BLaER1 (cell line): ENCODE results near the gene ADAM12.

Source experiments
- H3K27ac ChIP-seq: shearing (Covaris generic); formaldehyde crosslinking; 2 replicates; pipeline ENCODE4 v1.8.1; 2022
- H3K27me3 ChIP-seq: shearing (Covaris generic); formaldehyde crosslinking; 2 replicates; pipeline ENCODE4 v1.8.1; 2022
- H3K36me3 ChIP-seq: shearing (Covaris generic); formaldehyde crosslinking; 2 replicates; pipeline ENCODE4 v1.8.1; 2022
- H3K4me1 ChIP-seq: shearing (Covaris generic); formaldehyde crosslinking; 2 replicates; pipeline ENCODE4 v1.8.1; 2022
- H3K4me2 ChIP-seq: shearing (Covaris generic); formaldehyde crosslinking; 2 replicates; pipeline ENCODE4 v1.8.1; 2022
- H3K4me3 ChIP-seq: shearing (Covaris generic); formaldehyde crosslinking; 2 replicates; pipeline ENCODE4 v1.8.1; 2022
- H3K9ac ChIP-seq: shearing (Covaris generic); formaldehyde crosslinking; 2 replicates; pipeline ENCODE4 v1.8.1; 2022
- H3K9me3 ChIP-seq: shearing (Covaris generic); formaldehyde crosslinking; 2 replicates; pipeline ENCODE4 v1.8.1; 2022
- H4K20me1 ChIP-seq: shearing (Covaris generic); formaldehyde crosslinking; 2 replicates; pipeline ENCODE4 v1.8.1; 2022
- Cebpa-rat ChIP-seq: shearing (Covaris generic); IDR thresholded peaks from 2 replicates; pipeline ENCODE4 v1.8.1; 2022

Gene ADAM12

DNA sequence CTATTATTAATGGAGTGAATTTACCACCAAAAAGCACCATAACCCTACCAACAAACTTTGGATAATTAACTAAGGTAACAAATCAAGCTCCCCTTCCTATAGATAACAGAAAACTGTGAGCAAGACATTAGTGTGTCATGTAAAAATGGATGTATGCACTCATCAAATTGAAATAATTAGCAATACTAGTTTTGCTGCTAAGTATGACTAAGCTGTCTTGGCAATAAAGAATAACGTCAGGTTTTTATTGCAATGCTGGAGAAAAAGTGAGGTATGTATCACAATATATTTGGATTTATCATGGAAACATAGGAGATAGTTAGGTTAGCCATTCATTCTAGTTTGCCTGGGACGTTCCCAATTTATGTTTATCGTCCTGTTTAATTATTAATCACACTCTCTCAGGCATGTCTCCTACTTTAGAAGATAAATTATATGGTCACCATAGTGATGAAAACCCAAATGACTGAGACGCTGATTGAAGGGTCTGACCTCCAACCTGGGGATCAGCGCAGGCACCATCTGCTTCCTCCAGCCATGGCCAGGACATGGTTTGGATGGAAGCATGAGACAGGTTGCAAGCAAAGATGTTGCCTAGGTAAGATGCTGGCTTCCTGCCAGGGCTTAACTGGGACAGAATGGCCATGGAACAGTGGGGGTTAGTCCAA lies 366.3 kb downstream of the ADAM12 start:
- no peak overlapping the region for H3K27ac ChIP-seq
- H4K20me1 ChIP-seq, result no peaks in the 10 kb centered on the region
- H3K27me3 ChIP-seq, result no peaks in the 10 kb centered on the region
- no peak overlapping the region for H3K4me2 ChIP-seq
- no peaks in the 10 kb centered on the region for H3K4me1 ChIP-seq
- H3K9ac ChIP-seq, result no peak overlapping the region
- no peaks in the 10 kb centered on the region for H3K36me3 ChIP-seq
- TF ChIP-seq Cebpa-rat, result no peak
- no peak overlapping the region for H3K4me3 ChIP-seq
- no peaks in the 10 kb centered on the region for H3K9me3 ChIP-seq

DNA sequence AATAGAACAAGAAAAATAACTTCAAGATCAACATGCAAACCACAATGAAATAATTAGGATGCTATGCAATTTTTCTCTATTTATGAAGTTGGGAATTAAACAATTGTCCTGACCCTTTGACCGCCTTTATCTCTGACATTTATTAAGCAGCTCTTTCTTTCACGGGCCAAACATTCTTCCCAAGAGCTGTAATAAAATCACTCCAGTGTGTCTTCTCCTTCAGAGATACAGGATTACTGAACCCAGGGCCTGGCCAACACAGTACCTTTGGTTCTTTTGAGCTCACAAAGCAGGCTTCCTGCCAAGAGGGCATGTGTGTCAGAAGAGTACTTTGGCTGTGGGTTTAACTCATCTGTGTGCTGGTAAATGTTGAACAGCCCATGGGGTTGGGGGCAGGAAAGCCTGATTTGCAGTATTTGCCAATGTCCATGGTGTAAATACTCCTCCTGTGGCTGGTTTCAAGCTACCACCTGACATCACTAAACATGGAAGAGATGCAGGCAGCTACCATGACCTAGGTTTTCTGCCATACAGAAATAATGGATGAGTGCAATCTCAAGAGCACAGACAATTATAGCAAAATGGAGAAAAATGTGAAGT lies 370.2 kb downstream of the ADAM12 start:
- H3K36me3 ChIP-seq, result no peaks in the 10 kb centered on the region
- no peaks in the 10 kb centered on the region for H3K27me3 ChIP-seq
- H3K9me3 ChIP-seq, result no peaks in the 10 kb centered on the region
- H3K4me3 ChIP-seq, result no peak overlapping the region
- no peak overlapping the region for H3K9ac ChIP-seq
- no peaks in the 10 kb centered on the region for H3K4me1 ChIP-seq
- TF ChIP-seq Cebpa-rat, result no peak
- no peak overlapping the region for H3K4me2 ChIP-seq
- H3K27ac ChIP-seq, result no peak overlapping the region
- H4K20me1 ChIP-seq, result no peaks in the 10 kb centered on the region

DNA sequence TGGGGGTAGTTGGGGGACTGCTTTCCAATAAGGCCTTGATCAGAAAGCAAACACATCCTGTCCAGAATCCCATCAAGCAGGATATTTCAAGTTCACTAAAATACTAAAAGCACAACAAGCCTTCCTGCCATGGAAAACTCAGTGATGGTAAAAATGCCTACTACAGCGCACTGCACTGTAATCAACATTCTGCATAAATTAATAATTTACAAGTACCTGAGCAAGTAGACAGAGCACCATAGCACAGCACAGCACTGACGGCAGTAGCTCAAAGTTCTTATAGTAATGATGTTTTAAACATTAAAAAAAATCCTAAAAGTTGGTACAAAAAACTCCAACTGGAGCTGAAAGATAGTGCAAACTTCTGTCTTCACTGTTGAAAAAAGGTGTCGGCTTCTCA lies 371.4 kb downstream of the ADAM12 start:
- no peaks in the 10 kb centered on the region for H3K27me3 ChIP-seq
- H3K9ac ChIP-seq, result no peak overlapping the region
- H3K27ac ChIP-seq, result no peak overlapping the region
- no peak overlapping the region for H3K4me2 ChIP-seq
- H3K4me1 ChIP-seq, result peaks cover 5% of the 10 kb centered on the region; the same call in 1 of the 2 replicates
- TF ChIP-seq Cebpa-rat, result no peak
- no peak overlapping the region for H3K4me3 ChIP-seq
- H3K36me3 ChIP-seq, result no peaks in the 10 kb centered on the region
- no peaks in the 10 kb centered on the region for H3K9me3 ChIP-seq
- H4K20me1 ChIP-seq, result no peaks in the 10 kb centered on the region

- Histone ChIP-seq H3K36me3 (no peaks in the 10 kb centered on the region), H4K20me1 (no peaks in the 10 kb centered on the region), H3K4me2 (no peak overlapping the region), H3K27me3 (no peaks in the 10 kb centered on the region), H3K4me3 (no peak overlapping the region), H3K4me1 (peaks cover 10% of the 10 kb centered on the region; the same call in 1 of the 2 replicates), H3K9me3 (no peaks in the 10 kb centered on the region), H3K9ac (no peak overlapping the region), H3K27ac (no peak overlapping the region)
- TF ChIP-seq Cebpa-rat, result no peak
Measured at GRCh38 chr10:126016156-126016805, 372.0 kb downstream of the ADAM12 start.

GRCh38 chr10:126015413-126015812 lies 372.9 kb downstream of the ADAM12 start:
- no peaks in the 10 kb centered on the region for H3K36me3 ChIP-seq
- no peak for TF ChIP-seq Cebpa-rat
- H3K27ac ChIP-seq, result no peak overlapping the region
- H3K9ac ChIP-seq, result no peak overlapping the region
- no peak overlapping the region for H3K4me2 ChIP-seq
- H3K9me3 ChIP-seq, result no peaks in the 10 kb centered on the region
- H3K4me3 ChIP-seq, result no peak overlapping the region
- no peaks in the 10 kb centered on the region for H3K27me3 ChIP-seq
- peaks cover 10% of the 10 kb centered on the region; the same call in 1 of the 2 replicates for H3K4me1 ChIP-seq
- no peaks in the 10 kb centered on the region for H4K20me1 ChIP-seq

DNA sequence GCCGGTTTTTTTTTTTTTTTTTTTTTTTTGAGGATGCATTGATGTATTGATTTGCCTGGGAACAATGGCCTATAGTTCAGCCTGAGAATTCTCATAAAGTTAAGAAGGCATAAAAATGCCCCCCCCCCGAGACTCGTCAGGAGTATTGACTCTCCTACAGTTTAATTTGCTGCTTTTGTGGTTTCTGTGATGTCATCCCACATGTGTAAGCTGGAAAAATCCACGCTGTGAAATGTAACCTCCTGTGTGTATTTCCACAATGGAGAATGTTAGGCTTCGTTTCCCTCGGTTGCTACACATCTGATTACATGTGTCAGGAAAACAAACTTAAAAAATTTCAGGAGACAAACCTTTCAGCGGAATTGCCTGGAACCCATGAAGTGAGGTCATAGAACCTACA lies 374.0 kb downstream of the ADAM12 start:
- H3K27me3 ChIP-seq, result no peaks in the 10 kb centered on the region
- peaks cover 20% of the 10 kb centered on the region for H3K4me1 ChIP-seq
- no peak overlapping the region for H3K4me3 ChIP-seq
- H3K27ac ChIP-seq, result no peak overlapping the region
- H3K36me3 ChIP-seq, result no peaks in the 10 kb centered on the region
- H3K9me3 ChIP-seq, result no peaks in the 10 kb centered on the region
- H4K20me1 ChIP-seq, result no peaks in the 10 kb centered on the region
- TF ChIP-seq Cebpa-rat, result no peak
- H3K9ac ChIP-seq, result no peak overlapping the region
- no peak overlapping the region for H3K4me2 ChIP-seq

DNA sequence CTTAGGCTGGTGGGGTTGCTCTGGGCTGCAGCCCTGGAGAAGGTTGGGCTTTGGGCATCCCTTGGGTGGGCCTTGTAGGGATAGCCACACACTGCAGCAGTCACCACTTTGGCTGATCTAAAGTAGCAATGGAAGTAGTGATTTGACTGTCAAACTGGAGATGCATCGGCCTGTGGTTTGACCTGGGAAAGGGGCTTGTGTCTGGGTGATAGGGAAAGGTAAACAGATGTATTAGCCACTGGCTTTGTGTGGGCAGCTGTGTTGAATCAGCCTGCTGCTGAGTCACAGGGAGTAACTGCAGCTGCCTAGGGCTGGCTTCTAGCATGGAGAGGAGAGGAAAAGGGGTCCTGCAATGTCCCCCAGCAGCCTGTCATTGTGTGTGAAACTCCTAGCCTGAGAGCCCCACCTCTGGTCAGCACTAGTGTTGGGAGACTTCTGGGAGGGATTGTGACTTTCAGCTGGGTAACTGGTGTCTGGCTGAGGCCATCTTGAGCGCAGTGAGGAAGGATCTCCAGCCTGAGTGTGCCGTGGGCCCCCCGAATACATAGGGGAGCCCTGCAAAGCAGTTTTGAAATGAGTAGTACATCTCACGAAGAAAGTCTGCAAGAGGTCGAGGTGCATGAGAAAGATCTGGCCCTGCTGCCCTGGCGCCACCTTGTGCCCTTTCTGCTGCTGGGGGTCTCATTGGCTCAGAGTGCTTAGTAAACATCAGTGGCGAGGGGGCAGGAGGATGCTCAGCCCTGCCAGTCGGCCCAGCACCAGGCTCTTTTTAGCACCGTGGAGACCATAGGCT lies 374.6 kb downstream of the ADAM12 start:
- Histone ChIP-seq H3K4me1 (peaks cover 26% of the 10 kb centered on the region), H3K4me2 (no peak overlapping the region), H3K9ac (no peak overlapping the region), H3K9me3 (no peaks in the 10 kb centered on the region), H4K20me1 (no peaks in the 10 kb centered on the region), H3K27me3 (no peaks in the 10 kb centered on the region), H3K27ac (no peak overlapping the region), H3K36me3 (no peaks in the 10 kb centered on the region), H3K4me3 (no peak overlapping the region)
- no peak for TF ChIP-seq Cebpa-rat

DNA sequence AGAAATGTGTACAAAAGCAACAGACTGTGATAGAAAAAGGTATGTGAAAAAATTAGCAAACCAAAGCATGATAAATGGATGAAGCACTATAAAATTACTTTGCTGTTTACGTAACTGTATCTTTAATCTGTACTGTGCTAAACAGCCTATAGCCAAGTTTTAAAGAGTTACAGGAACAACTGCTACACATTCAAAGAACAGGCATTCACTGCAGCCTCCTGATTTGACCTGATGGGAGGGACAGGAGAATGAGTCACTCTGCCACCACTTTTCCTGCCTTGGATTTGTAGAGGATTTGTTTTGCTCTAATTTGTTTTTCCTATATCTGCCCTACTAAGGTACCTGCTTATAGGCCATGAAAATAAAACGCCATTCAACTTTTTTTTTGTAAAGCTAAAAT lies 375.8 kb downstream of the ADAM12 start:
- H3K27me3 ChIP-seq, result no peaks in the 10 kb centered on the region
- no peaks in the 10 kb centered on the region for H4K20me1 ChIP-seq
- H3K9me3 ChIP-seq, result no peaks in the 10 kb centered on the region
- no peaks in the 10 kb centered on the region for H3K36me3 ChIP-seq
- no peak overlapping the region for H3K4me3 ChIP-seq
- TF ChIP-seq Cebpa-rat, result no peak
- H3K4me2 ChIP-seq, result no peak overlapping the region
- no peak overlapping the region for H3K9ac ChIP-seq
- peaks cover 38% of the 10 kb centered on the region for H3K4me1 ChIP-seq
- no peak overlapping the region for H3K27ac ChIP-seq

DNA sequence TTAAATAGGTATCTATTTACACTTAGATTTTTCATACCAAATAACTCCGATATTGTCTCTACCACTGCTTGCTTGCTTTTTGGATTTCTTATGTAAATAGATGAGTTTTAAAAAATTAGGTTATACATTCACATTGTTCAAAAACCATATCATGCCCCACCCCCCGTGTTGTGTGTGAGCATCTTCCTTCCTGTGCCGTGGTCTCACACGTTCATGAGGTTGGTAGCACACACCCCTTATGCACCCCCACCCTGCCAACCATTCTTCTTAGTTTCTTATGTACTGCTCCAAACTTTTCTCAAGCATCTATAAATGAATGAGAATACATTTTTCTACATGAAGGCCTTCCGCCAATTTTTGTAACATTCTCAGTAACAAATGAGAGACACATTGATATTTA lies 376.3 kb downstream of the ADAM12 start:
- H3K4me2 ChIP-seq, result no peak overlapping the region
- peaks cover 43% of the 10 kb centered on the region for H3K4me1 ChIP-seq
- H3K9me3 ChIP-seq, result no peaks in the 10 kb centered on the region
- H3K9ac ChIP-seq, result no peak overlapping the region
- no peak overlapping the region for H3K4me3 ChIP-seq
- H4K20me1 ChIP-seq, result no peaks in the 10 kb centered on the region
- H3K36me3 ChIP-seq, result no peaks in the 10 kb centered on the region
- no peak overlapping the region for H3K27ac ChIP-seq
- no peaks in the 10 kb centered on the region for H3K27me3 ChIP-seq
- no peak for TF ChIP-seq Cebpa-rat

- peaks cover 43% of the 10 kb centered on the region for H3K4me1 ChIP-seq
- H4K20me1 ChIP-seq, result no peaks in the 10 kb centered on the region
- peak overlapping the region; percentile 63 for H3K4me2 ChIP-seq
- no peak overlapping the region for H3K27ac ChIP-seq
- no peak overlapping the region for H3K9ac ChIP-seq
- H3K27me3 ChIP-seq, result no peaks in the 10 kb centered on the region
- TF ChIP-seq Cebpa-rat, result no peak
- H3K4me3 ChIP-seq, result no peak overlapping the region
- H3K36me3 ChIP-seq, result no peaks in the 10 kb centered on the region
- no peaks in the 10 kb centered on the region for H3K9me3 ChIP-seq
Measured at GRCh38 chr10:126009650-126010049, 378.6 kb downstream of the ADAM12 start.
